NCI-H1048 (cell line): Measurements from ENCODE around the gene OLIG2.

Experiments
- DNase-seq: peaks from one replicate; lab custom pipeline; 2025; lab: John Stamatoyannopoulos, UW

OLIG2 gene

DNA sequence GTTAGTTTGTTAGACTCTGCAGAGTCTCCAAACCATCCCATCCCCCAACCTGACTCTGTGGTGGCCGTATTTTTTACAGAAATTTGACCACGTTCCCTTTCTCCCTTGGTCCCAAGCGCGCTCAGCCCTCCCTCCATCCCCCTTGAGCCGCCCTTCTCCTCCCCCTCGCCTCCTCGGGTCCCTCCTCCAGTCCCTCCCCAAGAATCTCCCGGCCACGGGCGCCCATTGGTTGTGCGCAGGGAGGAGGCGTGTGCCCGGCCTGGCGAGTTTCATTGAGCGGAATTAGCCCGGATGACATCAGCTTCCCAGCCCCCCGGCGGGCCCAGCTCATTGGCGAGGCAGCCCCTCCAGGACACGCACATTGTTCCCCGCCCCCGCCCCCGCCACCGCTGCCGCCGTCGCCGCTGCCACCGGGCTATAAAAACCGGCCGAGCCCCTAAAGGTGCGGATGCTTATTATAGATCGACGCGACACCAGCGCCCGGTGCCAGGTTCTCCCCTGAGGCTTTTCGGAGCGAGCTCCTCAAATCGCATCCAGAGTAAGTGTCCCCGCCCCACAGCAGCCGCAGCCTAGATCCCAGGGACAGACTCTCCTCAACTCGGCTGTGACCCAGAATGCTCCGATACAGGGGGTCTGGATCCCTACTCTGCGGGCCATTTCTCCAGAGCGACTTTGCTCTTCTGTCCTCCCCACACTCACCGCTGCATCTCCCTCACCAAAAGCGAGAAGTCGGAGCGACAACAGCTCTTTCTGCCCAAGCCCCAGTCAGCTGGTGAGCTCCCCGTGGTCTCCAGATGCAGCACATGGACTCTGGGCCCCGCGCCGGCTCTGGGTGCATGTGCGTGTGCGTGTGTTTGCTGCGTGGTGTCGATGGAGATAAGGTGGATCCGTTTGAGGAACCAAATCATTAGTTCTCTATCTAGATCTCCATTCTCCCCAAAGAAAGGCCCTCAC lies at the start of gene OLIG2:
Gene OLIG2, plus strand, starts transcription at position 447 of the 954 bp plus-strand sequence. CDS start 928 bp downstream, outside the sequence.
- peak; percentile 83 for DNase-seq

DNA sequence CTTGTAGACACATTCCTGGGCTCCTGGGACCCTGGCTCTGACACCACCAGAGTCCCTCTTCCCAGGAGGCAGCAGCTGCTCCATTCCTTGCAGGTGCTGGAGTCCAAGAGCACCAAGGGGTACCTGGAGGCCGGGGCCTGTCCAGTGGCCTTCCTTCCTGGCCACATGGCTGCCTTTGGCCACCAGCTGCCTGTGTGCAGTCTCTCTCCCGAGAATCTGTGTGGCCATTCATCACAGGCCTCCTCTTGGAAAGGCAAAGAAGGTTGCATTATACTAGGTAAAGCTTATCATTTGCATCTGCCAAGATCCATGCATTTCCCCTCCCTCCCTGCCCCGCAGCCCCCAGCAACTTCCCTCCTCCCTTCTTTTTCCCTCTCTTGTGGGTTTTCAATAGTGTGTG lies 48.9 kb upstream of the OLIG2 start:
- no peak for DNase-seq

DNA sequence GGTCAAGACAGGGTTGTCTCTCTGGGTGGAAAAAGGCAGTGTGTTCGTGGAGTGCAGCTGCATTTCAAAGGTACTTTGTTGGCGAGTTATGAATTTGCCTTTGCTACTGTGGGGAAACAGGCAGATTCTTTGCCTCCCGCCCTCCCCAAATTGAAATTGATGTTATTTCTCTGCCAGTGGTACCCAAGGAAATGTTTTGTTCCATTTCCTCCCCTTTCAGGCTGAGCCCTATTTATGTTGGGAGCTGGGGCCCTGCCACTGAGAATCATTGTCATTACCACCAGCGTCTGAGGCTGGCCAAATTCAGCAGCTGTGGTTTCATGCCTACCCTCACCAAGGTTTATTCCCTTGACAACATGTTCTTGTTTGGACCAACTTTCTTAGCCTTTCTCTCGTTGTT lies 48.5 kb upstream of the OLIG2 start:
- no peak for DNase-seq

DNA sequence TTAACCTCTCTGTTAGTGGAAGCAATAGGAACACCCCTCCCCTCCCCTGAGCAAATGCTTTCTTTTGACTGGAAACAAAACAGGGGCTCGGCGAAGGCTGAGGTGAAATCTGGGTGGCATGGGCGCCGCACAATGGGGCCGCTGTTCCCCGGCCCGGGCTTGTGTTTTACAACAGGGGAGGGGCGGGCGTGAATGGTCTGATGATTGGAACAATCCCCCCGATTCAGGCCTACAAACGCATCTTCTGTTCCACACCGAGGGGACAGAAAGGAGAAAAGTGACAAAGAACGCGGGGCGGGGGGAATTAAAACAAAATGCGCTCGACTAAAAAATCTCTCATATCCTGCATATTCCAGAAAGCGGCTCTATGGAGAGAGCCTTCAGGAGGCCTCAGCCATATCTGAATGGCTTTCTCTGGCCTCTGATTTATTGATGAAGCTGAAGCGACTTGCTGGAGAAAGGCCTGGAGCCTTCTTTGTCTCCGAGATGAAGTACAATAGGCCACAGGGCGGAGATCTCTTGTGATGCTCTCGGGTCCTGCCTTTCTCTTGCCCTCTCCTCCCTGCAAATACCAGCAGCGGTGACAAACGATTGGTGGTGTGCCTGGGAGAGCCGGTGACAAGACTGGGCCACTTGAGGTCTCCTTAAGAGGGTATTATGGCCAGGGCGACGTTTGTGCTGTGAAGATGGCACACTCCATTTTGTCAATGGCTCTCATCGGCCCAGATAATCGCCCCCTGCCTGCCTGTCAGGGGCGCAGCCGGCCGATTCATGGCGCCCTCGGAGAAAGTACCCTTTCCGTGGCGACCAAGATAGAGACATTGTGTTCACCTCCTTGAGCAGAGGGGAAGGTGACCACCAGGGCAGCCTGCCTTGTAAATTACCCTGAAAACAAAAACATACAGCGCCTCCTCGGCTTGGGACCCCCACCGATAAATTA lies 47.1 kb upstream of the OLIG2 start:
- DNase-seq = no peak

DNA sequence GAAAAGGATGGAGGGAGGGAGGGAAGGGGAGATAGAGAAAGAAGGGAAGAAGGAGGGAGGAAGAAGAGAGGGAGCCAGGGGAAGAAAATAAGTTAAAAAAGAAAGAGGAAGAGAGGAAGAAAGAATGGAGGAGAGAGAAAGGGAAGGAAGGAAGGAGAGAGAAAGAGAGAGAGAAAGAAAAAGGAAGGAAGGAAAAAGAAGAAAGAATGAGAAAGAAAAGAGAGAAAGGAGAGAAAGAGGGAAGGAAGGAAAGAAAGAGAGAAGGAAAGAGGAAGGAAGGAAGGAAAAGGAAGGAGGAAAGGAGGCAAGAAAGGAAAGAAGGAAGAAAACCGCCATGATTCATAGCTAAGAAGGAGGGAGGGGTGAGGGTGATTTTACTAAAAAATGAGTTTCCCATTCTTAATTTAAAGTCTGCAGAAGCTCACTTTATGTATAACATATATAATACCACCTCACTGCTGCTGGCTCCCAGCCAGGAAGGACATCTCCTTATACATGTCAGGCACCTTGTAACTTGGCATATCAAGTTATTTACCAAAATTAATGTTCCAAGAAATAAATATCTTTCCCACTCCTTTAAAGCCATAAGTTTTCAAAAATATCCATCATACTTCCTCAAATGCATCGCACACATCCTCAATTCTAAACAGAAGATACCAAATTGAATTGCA lies 46.0 kb upstream of the OLIG2 start:
- DNase-seq = no peak

DNA sequence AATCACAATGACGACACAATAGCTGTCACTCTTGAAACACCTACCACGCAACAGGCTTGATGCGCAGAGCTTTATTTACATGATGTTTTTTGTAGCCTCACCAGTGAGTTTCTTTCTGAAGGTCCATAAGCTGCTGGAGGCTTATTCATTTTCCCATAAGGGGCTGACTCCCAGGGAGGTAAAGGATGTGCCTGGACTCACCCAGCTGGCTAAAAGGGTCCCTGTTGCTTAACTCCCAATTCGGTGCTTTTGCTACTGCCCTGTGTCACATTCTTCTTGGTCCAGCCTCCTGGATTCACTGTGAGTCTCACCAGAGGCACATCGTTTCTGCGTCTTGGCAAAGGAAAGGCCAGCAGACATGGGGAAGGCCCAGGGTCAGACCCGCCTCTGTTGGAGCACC lies 44.6 kb upstream of the OLIG2 start:
- DNase-seq = no peak

DNA sequence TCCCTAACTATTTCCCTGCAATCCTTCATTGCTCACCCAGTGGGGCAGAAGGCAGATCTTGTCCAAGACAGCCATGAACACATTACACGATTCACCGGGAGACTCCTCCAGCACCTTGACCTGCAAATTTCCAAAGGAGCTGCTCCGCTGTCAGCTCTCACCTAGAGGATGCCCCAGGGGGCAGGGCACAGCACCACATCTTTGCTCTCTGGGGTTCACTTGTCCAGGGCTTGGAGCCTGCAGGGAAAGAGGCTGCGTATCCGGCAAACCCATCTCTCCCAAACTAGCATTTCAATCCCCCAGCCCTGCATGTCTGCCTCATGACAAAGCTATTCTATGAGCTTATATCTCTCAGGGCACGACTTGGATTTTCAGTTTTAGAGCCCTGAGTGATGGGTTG lies 35.1 kb upstream of the OLIG2 start:
- no peak for DNase-seq

DNA sequence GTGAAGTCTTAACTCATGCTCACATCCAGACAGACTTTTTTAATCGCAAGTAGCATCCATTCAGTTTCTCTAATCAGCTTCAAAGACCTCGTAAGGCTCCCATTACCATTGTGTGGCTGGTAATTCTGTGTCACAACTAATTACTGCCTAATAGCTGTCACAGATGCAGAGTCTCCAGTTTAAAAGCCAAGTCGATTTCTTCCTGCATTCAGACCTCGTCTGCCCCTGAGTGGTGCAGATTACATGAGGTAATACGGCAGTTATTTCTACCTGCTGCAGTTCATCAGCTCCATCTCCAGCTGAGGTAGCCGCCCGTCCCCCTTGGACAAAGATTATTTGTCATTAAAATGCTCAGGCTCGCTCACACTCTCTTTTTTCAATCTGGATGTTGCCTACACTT lies 34.4 kb upstream of the OLIG2 start:
- no peak for DNase-seq

DNA sequence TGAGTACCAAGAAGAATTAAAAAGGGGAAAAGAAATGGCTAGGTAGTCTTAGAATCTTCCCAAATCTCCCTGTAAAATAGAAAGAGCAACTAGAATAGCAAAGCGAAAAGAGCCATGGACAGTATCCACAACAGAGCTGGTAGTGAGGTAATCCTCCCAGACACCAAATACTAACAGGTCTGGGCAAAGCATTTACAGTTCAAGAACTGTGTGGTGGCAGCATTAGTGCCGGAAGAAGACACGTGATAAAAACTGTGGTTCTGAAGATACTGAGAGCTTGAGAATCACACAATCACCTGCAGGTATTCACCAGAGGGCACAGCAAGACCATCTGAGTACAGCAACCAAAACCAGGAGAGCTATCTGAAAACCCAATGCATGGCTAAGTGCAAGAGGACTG lies 31.8 kb upstream of the OLIG2 start:
- DNase-seq = no peak

DNA sequence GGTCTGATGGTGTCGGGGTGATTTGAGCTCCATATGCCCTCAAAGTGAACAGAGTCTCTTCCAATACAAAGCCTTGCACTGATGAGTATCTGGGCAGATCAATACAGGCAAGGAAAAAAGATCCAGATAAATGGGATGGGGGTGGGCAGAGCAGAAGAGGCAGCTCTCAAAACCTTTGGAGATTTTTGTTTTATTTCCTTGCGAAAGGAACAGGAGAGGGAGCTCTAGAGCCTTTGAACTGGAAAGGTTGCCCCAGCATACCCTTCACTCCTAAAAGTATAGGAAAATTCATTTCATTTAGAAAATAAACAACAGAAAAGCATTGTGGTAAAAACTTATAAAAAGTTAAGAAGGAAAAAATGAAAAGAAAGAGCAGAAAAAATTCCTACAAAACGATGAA lies 31.4 kb upstream of the OLIG2 start:
- DNase-seq = no peak

DNA sequence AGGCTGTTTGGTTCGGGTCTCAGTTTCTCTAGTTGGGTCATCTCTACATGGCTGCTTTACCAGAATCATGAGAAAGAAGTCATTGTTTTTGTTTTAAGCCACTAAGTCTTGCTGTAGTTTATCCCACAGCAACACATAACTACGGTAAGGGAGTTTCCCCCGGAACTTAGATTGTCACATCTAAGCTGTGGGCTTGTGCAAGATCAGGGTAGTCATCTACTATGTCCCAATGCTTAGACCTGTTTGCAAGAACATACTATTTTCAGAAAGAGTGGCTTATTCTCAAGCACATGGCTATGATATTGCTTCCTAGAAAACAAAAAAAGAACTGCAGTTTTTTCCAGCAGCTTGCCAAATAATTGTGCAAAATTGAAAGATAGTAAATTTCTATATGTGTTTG lies 18.0 kb upstream of the OLIG2 start:
- no peak for DNase-seq

DNA sequence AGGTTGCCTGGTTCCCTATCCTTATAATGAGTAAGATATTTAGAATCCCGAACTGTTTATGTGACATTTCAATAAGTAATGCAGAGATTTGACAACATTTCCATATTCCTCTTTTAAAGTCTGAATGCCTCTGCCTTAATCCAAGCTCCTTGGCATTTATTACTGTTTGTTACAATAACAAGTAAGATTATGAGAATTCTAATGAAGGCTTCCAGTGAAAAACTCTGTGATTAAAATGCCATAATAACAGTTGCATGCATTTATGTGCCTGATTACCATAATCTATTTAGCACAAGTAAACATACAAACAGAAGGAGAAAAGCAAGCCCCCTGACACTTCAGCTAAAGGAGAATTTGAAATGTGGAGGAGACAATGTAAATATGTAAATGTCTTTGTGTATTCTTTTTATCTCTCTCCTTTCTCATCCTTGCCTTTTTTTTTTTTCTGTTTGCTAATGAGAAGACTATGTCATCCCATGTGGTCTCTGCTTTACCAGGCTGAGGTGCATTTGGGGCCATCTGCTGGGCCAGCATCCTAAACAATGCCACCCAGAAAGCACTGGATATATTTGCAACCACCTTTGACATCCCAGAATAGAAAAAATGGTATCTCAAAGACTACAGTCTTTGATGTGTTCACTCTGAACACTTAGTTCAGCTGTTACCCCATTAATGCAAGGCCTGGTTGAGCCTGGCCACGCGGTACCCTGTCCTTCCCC lies 17.2 kb upstream of the OLIG2 start:
- DNase-seq = no peak

DNA sequence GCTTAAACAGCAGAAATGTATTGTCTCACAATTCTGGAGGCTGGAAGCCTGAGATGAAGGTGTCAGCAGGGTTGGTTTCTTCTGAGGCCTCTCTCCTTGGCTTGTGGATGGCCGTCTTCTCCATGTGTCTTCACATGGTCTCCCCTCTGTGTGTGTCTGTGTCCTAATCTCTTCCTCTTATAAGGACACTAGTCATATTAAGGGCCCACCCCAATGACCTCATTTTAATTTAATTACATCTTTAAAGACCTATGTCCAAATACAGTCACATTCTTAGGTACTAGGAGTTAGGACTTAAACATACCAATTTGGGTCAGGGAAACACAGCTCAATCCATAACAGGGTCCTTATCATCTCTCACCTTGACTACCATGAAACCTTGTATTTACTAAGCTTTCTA lies 14.8 kb upstream of the OLIG2 start:
- no peak for DNase-seq

DNA sequence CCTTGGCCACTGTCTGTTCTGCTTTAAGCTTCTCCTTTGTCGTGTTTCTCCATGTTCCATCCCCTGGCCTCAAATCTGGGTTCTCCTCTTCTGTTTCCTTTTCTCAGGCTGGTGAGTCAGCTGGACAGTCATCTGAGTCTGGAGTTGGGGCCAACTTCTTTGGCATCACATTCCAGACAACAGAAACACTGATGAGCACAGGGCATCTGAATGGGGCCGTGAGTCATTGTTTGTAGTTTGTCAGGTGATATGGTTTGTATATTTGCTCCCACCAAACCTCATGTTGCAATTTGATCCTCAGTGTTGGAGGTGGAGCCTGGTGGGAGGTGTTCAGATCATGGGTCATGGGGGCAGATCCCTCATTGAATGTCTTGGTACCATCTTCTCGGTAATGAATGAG lies 14.3 kb upstream of the OLIG2 start:
- no peak for DNase-seq

DNA sequence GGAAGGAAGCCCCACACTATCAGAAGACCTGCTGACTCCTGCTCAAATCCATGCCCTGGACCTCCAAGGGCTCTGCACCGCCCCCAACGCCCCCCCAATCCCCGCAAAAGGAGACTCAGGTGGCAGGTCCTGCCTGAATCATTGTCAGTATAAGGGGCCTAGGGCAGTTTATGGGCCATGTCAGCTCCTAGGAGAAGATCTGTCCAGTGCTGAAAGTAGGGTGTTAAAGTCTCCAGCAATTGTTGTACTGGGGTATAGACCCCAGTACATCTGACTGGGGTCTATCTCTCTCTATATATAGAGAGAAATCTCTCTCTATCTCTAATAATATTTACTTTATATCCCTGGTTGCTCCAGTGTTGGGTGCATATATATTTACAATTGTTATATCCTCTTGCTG lies 12.1 kb upstream of the OLIG2 start:
- no peak for DNase-seq

DNA sequence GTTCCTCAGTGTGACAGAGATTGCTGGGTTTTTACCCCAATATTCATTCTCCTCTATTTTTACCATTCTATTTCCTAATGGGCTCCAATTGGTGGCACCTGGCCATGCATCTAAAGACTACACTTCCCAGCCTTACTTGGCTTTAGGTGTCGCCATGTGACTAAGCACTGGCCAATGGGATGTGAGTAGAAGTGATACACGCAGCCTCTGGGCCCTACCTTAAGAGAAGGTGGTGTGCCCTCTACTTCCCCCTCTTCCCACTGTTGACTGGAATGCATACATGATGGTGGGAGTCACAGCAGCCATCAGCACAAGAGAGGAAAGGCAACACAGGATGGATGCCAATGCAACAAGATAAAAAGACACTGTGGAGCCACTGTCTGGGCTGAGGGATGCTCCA lies 11.4 kb upstream of the OLIG2 start:
- DNase-seq = no peak

DNA sequence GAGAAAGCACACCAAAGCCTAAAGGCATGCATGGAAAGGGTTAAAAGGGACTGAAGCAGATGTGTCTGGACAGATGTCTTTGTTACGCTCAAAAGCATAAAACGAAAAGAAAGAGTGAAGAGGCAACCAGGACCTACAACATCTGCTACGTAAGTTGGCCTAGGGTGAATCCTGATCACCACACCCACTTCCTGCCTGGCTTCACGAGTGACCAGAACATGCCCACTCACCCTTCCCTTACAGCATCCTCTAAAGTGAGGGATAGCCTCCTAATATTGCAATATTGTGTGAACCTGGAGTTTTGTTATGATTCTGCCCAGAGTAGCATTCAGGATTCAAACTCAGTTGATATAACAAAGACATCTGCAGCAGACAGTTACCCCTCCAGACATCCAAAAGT lies 10.6 kb upstream of the OLIG2 start:
- DNase-seq = no peak

DNA sequence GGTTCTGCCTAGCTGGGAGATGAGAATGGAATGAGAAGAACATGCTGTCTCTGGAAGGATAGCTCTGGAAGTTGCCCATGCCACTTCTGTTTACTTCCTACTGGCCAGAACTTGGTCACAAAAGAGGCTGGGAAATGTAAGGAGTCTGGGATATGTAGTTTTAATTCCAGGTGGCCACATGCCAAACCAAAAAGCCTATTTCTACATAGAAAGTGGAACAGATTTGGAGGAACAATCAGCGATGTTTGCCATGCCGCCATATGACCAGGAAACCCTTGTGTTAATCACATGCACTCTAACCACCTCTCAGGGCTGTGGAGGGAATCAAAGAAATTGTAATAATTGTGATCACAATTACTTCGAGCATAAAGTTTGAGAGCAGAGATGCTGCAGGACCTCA lies 10.0 kb upstream of the OLIG2 start:
- no peak for DNase-seq

DNA sequence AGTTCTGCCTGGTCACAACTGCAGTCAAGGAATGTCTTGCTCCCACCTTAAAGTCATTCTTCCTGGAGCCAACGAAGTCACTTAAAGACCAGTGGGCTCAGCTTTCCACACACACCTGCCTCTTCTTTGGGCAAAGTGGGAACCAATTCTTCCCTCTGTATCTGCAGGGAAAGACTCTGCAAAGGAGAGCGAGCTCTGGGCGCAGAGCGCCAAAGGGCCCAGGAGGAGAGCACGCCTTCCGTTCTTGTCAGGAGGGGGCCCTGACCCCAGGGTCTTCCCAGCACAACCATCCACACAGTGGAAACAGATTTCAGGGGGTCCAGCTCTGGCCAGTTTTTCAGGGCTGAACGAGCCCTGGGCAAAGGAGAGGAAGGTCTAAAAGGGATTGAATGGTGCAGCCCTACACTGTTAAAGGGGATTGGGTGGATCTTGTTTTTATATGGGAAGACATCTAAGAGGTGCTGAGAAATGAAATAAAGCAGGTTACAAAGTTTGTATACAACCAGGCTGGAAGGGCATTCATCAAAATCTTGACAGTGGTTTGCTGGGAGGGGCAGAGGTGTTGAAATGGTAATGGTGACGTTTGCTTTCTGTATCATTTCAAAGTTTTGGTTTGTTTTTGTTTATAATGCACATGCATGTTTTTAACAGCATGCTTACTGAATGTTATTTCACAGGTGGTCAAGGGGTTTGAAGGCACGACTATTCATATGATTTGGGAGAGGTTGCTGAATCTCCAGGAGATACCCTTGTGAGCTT lies 6.8 kb upstream of the OLIG2 start:
- no peak for DNase-seq

DNA sequence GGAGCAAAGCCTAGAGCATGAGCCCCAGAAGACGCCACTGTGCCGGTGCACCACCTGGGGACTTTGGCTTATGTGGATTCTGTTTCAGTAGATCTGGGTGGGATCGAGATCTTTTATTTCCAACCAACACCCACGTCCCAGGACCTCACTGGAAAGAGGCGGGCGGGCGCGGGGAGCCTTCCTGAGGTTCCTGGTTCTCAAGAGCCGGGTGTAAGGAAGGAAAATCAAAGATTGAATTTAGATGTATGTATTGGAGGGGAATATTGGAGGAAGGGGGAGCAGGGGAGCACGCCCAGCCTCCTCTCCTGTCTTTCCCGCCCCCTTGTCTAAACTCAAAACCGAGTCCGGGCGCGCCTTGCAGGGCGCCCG lies 6.2 kb upstream of the OLIG2 start:
- no peak for DNase-seq
